ENCODE results near the gene ECHDC3.
A peak's percentile ranks its signal among the peaks of the same experiment; 100 is the strongest.

ECHDC3 gene

GRCh38 chr10:11702264-11702663, 39.9 kb upstream of the ECHDC3 start:
- no peak for TF ChIP-seq CTCF (IDR thresholded peaks at IDR 0.05; ENCODE audit: low read depth, low read length)
- H2AFZ ChIP-seq (ENCODE audit: low read depth, low read length), result no peak overlapping the region

DNA sequence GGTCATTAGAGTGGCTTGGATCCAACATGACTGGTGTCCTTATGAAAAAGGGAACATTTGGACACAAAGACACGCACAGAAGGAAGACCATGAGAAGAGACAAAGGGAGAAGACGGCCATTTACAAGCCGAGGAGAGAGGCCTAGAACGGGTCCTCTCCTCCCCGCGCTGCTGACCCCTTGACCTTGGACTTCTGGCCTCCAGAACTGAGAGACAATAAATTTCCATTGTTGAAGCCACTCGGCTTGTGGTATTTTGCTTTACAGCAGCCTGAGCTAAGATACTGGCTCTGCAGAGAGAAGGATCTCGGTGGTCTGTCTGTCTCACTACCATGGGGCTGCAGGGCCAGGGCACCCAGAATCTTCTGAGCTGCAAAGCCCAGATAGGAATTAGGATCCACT, 38.1 kb upstream of the ECHDC3 start:
- peaks cover 71% of the 10 kb centered on the region for H3K27me3 ChIP-seq (ENCODE audit: low read depth, low read length)
- no peaks in the 10 kb centered on the region for H3K36me3 ChIP-seq (replicated peaks; ENCODE audit: low read depth, low read length)
- no peak overlapping the region for H2AFZ ChIP-seq (ENCODE audit: low read depth, low read length)
- peaks cover 12% of the 10 kb centered on the region for H3K4me1 ChIP-seq (ENCODE audit: low read length)
- H3K9ac ChIP-seq (ENCODE audit: low read length), result no peak overlapping the region
- no peak overlapping the region for H3K27ac ChIP-seq (ENCODE audit: low read length)
- H3K4me2 ChIP-seq (ENCODE audit: low read length), result no peak overlapping the region
- H4K20me1 ChIP-seq (ENCODE audit: insufficient read depth, low read length), result peaks cover 4% of the 10 kb centered on the region; the same call in 1 of the 2 replicates
- H3K79me2 ChIP-seq (ENCODE audit: low read length), result no peaks in the 10 kb centered on the region
- H3K4me3 ChIP-seq (ENCODE audit: low read length), result no peak overlapping the region
- TF ChIP-seq CTCF (IDR thresholded peaks at IDR 0.05; ENCODE audit: low read depth, low read length) (no peak), EZH2phosphoT487 (IDR thresholded peaks at IDR 0.05; ENCODE audit: low read depth) (no peak)
- no peaks in the 10 kb centered on the region for H3K9me3 ChIP-seq (ENCODE audit: insufficient read depth, low read length)

More at GRCh38 chr10:11702264-11702663, 39.9 kb upstream of the ECHDC3 start:
- no peaks in the 10 kb centered on the region for H3K36me3 ChIP-seq (replicated peaks; ENCODE audit: low read depth, low read length)
- no peak overlapping the region for H3K27ac ChIP-seq (ENCODE audit: low read length)
- no peaks in the 10 kb centered on the region for H3K79me2 ChIP-seq (ENCODE audit: low read length)
- no peak overlapping the region for H3K4me3 ChIP-seq (ENCODE audit: low read length)
- no peaks in the 10 kb centered on the region for H3K9me3 ChIP-seq (ENCODE audit: insufficient read depth, low read length)
- no peak overlapping the region for H3K4me2 ChIP-seq (ENCODE audit: low read length)
- peaks cover 4% of the 10 kb centered on the region; the same call in 1 of the 2 replicates for H4K20me1 ChIP-seq (ENCODE audit: insufficient read depth, low read length)
- peaks cover 56% of the 10 kb centered on the region for H3K27me3 ChIP-seq (ENCODE audit: low read depth, low read length)
- peaks cover 27% of the 10 kb centered on the region for H3K4me1 ChIP-seq (ENCODE audit: low read length)
- H3K9ac ChIP-seq (ENCODE audit: low read length), result no peak overlapping the region

DNA sequence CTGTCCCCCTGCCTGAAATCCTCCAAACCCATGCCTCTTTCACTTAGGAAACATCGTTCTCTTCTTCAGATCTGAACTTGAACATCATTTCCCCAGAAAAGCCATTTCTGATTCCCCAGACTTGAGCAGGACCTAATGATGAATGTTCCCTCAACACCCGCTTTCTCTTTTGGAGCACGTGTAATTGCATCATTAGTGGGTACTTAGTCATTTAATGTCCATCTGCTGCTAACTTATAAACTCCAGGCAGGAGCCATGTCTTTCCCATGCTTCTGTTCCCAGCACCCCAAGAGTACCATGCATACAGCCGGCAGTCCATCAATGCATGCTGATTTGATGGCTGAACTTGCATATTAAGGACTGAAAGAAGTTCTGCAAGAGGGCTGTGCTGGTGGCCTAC, 36.5 kb upstream of the ECHDC3 start:
- Histone ChIP-seq H3K27ac (ENCODE audit: low read length) (no peak overlapping the region), H3K36me3 (replicated peaks; ENCODE audit: low read depth, low read length) (no peaks in the 10 kb centered on the region), H3K9me3 (ENCODE audit: insufficient read depth, low read length) (no peaks in the 10 kb centered on the region), H3K4me2 (ENCODE audit: low read length) (no peak overlapping the region), H3K9ac (ENCODE audit: low read length) (no peak overlapping the region), H3K27me3 (ENCODE audit: low read depth, low read length) (peaks cover 77% of the 10 kb centered on the region), H3K4me3 (ENCODE audit: low read length) (no peak overlapping the region), H3K4me1 (ENCODE audit: low read length) (peaks cover 5% of the 10 kb centered on the region), H3K79me2 (ENCODE audit: low read length) (no peaks in the 10 kb centered on the region), H4K20me1 (ENCODE audit: insufficient read depth, low read length) (peaks cover 4% of the 10 kb centered on the region; the same call in 1 of the 2 replicates), H2AFZ (ENCODE audit: low read depth, low read length) (no peak overlapping the region)
- TF ChIP-seq EZH2phosphoT487 (IDR thresholded peaks at IDR 0.05; ENCODE audit: low read depth) (no peak), CTCF (IDR thresholded peaks at IDR 0.05; ENCODE audit: low read depth, low read length) (no peak)

- peaks cover 7% of the 10 kb centered on the region for H3K4me1 ChIP-seq (ENCODE audit: low read length)
These were observed 35.2 kb upstream of the ECHDC3 start for GRCh38 chr10:11706895-11707567.

More at GRCh38 chr10:11706895-11707567, 35.2 kb upstream of the ECHDC3 start:
- H3K9me3 ChIP-seq (ENCODE audit: insufficient read depth, low read length), result no peaks in the 10 kb centered on the region
- no peak overlapping the region for H3K9ac ChIP-seq (ENCODE audit: low read length)
- H3K27me3 ChIP-seq (ENCODE audit: low read depth, low read length), result peaks cover 72% of the 10 kb centered on the region
- H3K79me2 ChIP-seq (ENCODE audit: low read length), result no peaks in the 10 kb centered on the region
- H4K20me1 ChIP-seq (ENCODE audit: insufficient read depth, low read length), result no peaks in the 10 kb centered on the region
- H3K36me3 ChIP-seq (replicated peaks; ENCODE audit: low read depth, low read length), result no peaks in the 10 kb centered on the region
- H3K4me3 ChIP-seq (ENCODE audit: low read length), result no peak overlapping the region
- no peak overlapping the region for H3K27ac ChIP-seq (ENCODE audit: low read length)
- no peak overlapping the region for H2AFZ ChIP-seq (ENCODE audit: low read depth, low read length)
- no peak overlapping the region for H3K4me2 ChIP-seq (ENCODE audit: low read length)
- TF ChIP-seq CTCF (IDR thresholded peaks at IDR 0.05; ENCODE audit: low read depth, low read length) (peak; percentile 21), EZH2phosphoT487 (IDR thresholded peaks at IDR 0.05; ENCODE audit: low read depth) (no peak)

Data from OCI-LY3 (cell line).